H9 (cell line): Measurements from ENCODE around the gene MBTPS1. TPM values are rescaled to one million over a fixed set of nuclear protein-coding genes. Genes with fewer than 3 reads are reported as not detected.

Experiments used
- DNase-seq: peaks from one replicate; pipeline ENCODE4 v3.0.0-alpha.2; 2017
- H2AFZ ChIP-seq: one replicate; pipeline ENCODE4 v1.6.1; 2013; ENCODE audit warnings: mild to moderate bottlenecking, low read length, control low read depth, moderate library complexity
- H2AK5ac ChIP-seq: 2 replicates; pipeline ENCODE4 v1.6.1; 2013; ENCODE audit warnings: low read length, control low read depth, mixed read lengths; ENCODE audit not compliant: insufficient read length
- H2BK120ac ChIP-seq: one replicate; pipeline ENCODE4 v1.6.1; 2013; ENCODE audit warnings: low read depth, mild to moderate bottlenecking, low read length, control low read depth, inconsistent platforms; ENCODE audit not compliant: poor library complexity, severe bottlenecking
- H2BK12ac ChIP-seq: 2 replicates; pipeline ENCODE4 v1.6.1; 2013; ENCODE audit warnings: low read length, control low read depth, mixed read lengths, low read depth; ENCODE audit not compliant: insufficient read length
- H2BK15ac ChIP-seq: 2 replicates; pipeline ENCODE4 v1.6.1; 2013; ENCODE audit warnings: low read depth, low read length, control low read depth
- H2BK20ac ChIP-seq: one replicate; pipeline ENCODE4 v1.6.1; 2013; ENCODE audit warnings: low read depth, mild to moderate bottlenecking, low read length, control low read depth, inconsistent platforms; ENCODE audit not compliant: poor library complexity, severe bottlenecking
- H2BK5ac ChIP-seq: 2 replicates; pipeline ENCODE4 v1.6.1; 2013; ENCODE audit warnings: low read length, control low read depth, mixed read lengths; ENCODE audit not compliant: insufficient read length
- H3K14ac ChIP-seq: 2 replicates; pipeline ENCODE4 v1.6.1; 2013; ENCODE audit warnings: low read length, control low read depth; ENCODE audit not compliant: insufficient read depth
- H3K18ac ChIP-seq: 2 replicates; pipeline ENCODE4 v1.6.1; 2013; ENCODE audit warnings: low read depth, mild to moderate bottlenecking, mixed read lengths, low read length, control low read depth; ENCODE audit not compliant: insufficient read length
- H3K23ac ChIP-seq: 2 replicates; pipeline ENCODE4 v1.6.1; 2013; ENCODE audit warnings: low read length, control low read depth, mixed read lengths, low read depth; ENCODE audit not compliant: insufficient read length
- H3K23me2 ChIP-seq: 2 replicates; pipeline ENCODE4 v1.6.1; 2013; ENCODE audit warnings: low read depth, mild to moderate bottlenecking, mixed read lengths, low read length, control low read depth; ENCODE audit not compliant: insufficient read length, poor library complexity, severe bottlenecking
- H3K27ac ChIP-seq: 2 replicates; pipeline ENCODE4 v1.5.1; 2013; ENCODE audit warnings: low read length, control low read depth, mixed read lengths, low read depth; ENCODE audit not compliant: insufficient read length
- H3K27me3 ChIP-seq: 2 replicates; pipeline ENCODE4 v1.6.1; 2013; ENCODE audit warnings: low read length, control low read depth, inconsistent platforms; ENCODE audit not compliant: insufficient read depth
- H3K4ac ChIP-seq: 2 replicates; pipeline ENCODE4 v1.6.1; 2013; ENCODE audit warnings: low read depth, mild to moderate bottlenecking, control low read depth, inconsistent platforms, low read length, moderate library complexity
- H3K4me1 ChIP-seq: 2 replicates; pipeline ENCODE4 v1.6.1; 2013; ENCODE audit warnings: low read length, control low read depth, inconsistent platforms; ENCODE audit not compliant: insufficient read depth
- H3K4me2 ChIP-seq: 2 replicates; pipeline ENCODE4 v1.6.1; 2013; ENCODE audit warnings: low read length, control low read depth, mixed read lengths; ENCODE audit not compliant: insufficient read length, insufficient read depth
- H3K56ac ChIP-seq: 2 replicates; pipeline ENCODE4 v1.6.1; 2013; ENCODE audit warnings: low read depth, mild to moderate bottlenecking, mixed read lengths, low read length, control low read depth; ENCODE audit not compliant: insufficient read length
- H3K79me1 ChIP-seq: 2 replicates; pipeline ENCODE4 v1.6.1; 2013; ENCODE audit warnings: low read depth, mild to moderate bottlenecking, moderate library complexity, low read length, control low read depth, inconsistent platforms; ENCODE audit not compliant: insufficient read depth, poor library complexity, severe bottlenecking
- H3K79me2 ChIP-seq: 2 replicates; pipeline ENCODE4 v1.6.1; 2013; ENCODE audit warnings: low read length, control low read depth, inconsistent platforms; ENCODE audit not compliant: insufficient read depth
- H3K9ac ChIP-seq: 2 replicates; pipeline ENCODE4 v1.6.1; 2013; ENCODE audit warnings: low read length, control low read depth, mixed read lengths; ENCODE audit not compliant: insufficient read length; ENCODE audit errors: extremely low read depth
- H3K9me3 ChIP-seq: one replicate; pipeline ENCODE4 v1.6.1; 2013; ENCODE audit warnings: low read depth, low read length, inconsistent platforms; ENCODE audit not compliant: control insufficient read depth
- H3T11ph ChIP-seq: one replicate; pipeline ENCODE4 v1.6.1; 2013; ENCODE audit warnings: mild to moderate bottlenecking, low read length, control low read depth, inconsistent platforms
- H4K20me1 ChIP-seq: one replicate; pipeline ENCODE4 v1.6.1; 2013; ENCODE audit not compliant: control insufficient read depth, insufficient read length, insufficient read depth
- H4K5ac ChIP-seq: 2 replicates; pipeline ENCODE4 v1.6.1; 2013; ENCODE audit warnings: low read depth, mild to moderate bottlenecking, mixed read lengths, low read length, control low read depth; ENCODE audit not compliant: insufficient read length
- H4K8ac ChIP-seq: replicated peaks from 2 replicates; pipeline ENCODE4 v1.6.1; 2013; ENCODE audit warnings: low read length, control low read depth, mixed read lengths, low read depth; ENCODE audit not compliant: insufficient read length
- H4K91ac ChIP-seq: 2 replicates; pipeline ENCODE4 v1.6.1; 2013; ENCODE audit warnings: low read depth, mild to moderate bottlenecking, moderate library complexity, mixed read lengths, low read length, control low read depth; ENCODE audit not compliant: insufficient read length
- H3K27ac Mint-ChIP-seq, 3 experiments: 2 replicates in 2 of 3; 3 replicates in 1 of 3; pipeline ENCODE4 v1.8.0; 2020 to 2021; ENCODE audit warnings: mixed read lengths in 3 of 3, mild to moderate bottlenecking in 1 of 3, moderate library complexity in 1 of 3
- H3K27me3 Mint-ChIP-seq: 2 replicates; pipeline ENCODE4 v1.8.0; 2021; ENCODE audit warnings: low read depth, mild to moderate bottlenecking, moderate library complexity, mixed read lengths
- H3K36me3 Mint-ChIP-seq, 3 experiments: 2 replicates in 2 of 3; 3 replicates in 1 of 3; pipeline ENCODE4 v1.8.0; 2020 to 2021; ENCODE audit warnings: low read depth in 3 of 3, mixed read lengths in 3 of 3; ENCODE audit not compliant: insufficient read depth in 1 of 3
- H3K4me1 Mint-ChIP-seq, 2 experiments: 2 replicates each; pipeline ENCODE4 v1.8.0; 2020; ENCODE audit warnings: mixed read lengths in 2 of 2
- H3K4me3 Mint-ChIP-seq, 2 experiments: 2 replicates in 1 of 2; 3 replicates in 1 of 2; pipeline ENCODE4 v1.8.0; 2020 to 2021; ENCODE audit warnings: mild to moderate bottlenecking in 2 of 2, mixed read lengths in 2 of 2, moderate library complexity in 1 of 2
- H3K9me3 Mint-ChIP-seq, 2 experiments: 2 replicates in 1 of 2; 3 replicates in 1 of 2; pipeline ENCODE4 v1.8.0; 2020; ENCODE audit warnings: mild to moderate bottlenecking in 2 of 2, mixed read lengths in 2 of 2, moderate library complexity in 1 of 2
- CTCF ChIP-seq: fragments of 200-600 bp; sonication (generic); conservative IDR thresholded peaks from 3 replicates; pipeline ENCODE4 v1.8.0; 2021; ENCODE audit warnings: antibody characterized with exemption, mild to moderate bottlenecking
- WGBS: extraction: QIAGEN DNeasy Blood & Tissue Kit; methylation state at CpG from one replicate; pipeline ENCODE4 v1.1.7; 2013; ENCODE audit warnings: missing lambda C conversion rate, low lambda C conversion rate, mixed read lengths; ENCODE audit not compliant: insufficient read length; ENCODE audit errors: extremely low coverage; 5-methylcytosine and 5-hydroxymethylcytosine counted together
- total RNA-seq: library from RNA; stranded (reverse); gene quantifications from 2 replicates; pipeline ENCODE4 v1.2.1, GENCODE V29; 2021

The MBTPS1 gene
- total RNA-seq, 1 experiment from 2014 or later: 48.7 TPM

GRCh38 chr16:84150926-84151325 lies 34.2 kb upstream of the MBTPS1 start:
- no CpG with 5 or more reads among the region's 3 CpGs for WGBS
- H3K79me2 ChIP-seq: no peaks in the 10 kb centered on the region

More at GRCh38 chr16:84150926-84151325, 34.2 kb upstream of the MBTPS1 start:
- Histone ChIP-seq H3K18ac (no peak overlapping the region), H2BK120ac (no peak overlapping the region), H2BK12ac (no peak overlapping the region), H4K20me1 (no peaks in the 10 kb centered on the region), H3K27me3 (no peaks in the 10 kb centered on the region), H3K79me1 (no peaks in the 10 kb centered on the region), H3T11ph (no peak overlapping the region), H3K27ac (no peak overlapping the region), H3K4me2 (no peak overlapping the region), H2AK5ac (no peak overlapping the region), H4K5ac (no peak overlapping the region), H2BK20ac (no peak overlapping the region), H3K56ac (no peak overlapping the region), H3K23me2 (no peaks in the 10 kb centered on the region), H3K23ac (no peak overlapping the region), H3K9me3 (no peaks in the 10 kb centered on the region), H2BK15ac (no peak overlapping the region), H3K14ac (no peak overlapping the region), H3K4me1 (no peaks in the 10 kb centered on the region), H2AFZ (no peak overlapping the region), H4K91ac (no peak overlapping the region), H2BK5ac (no peak overlapping the region), H4K8ac (no peak overlapping the region), H3K4ac (no peak overlapping the region), H3K9ac (no peak overlapping the region)
- no peak for TF ChIP-seq CTCF
- Mint-ChIP-seq H3K27me3 (peaks cover 19% of the 10 kb centered on the region), H3K9me3 (no peaks in the 10 kb centered on the region), H3K4me3 (no peak overlapping the region), H3K36me3 (no peaks in the 10 kb centered on the region), H3K4me1 (peaks cover 0 to 6% of the 10 kb centered on the region in 2 experiments; a peak in 2 of 4 replicates), H3K27ac (no peak overlapping the region)
- DNase-seq: no peak
